Pulmonary artery endothelial cell (primary cell): Measurements from ENCODE around the gene SDR9C7. TPM values are rescaled to one million over a fixed set of nuclear protein-coding genes. Genes with fewer than 3 reads are reported as not detected.
"Not testable (repeated sequence)": the region's sequence is repeated elsewhere in the genome, so short reads cannot be mapped to it uniquely, and the experiment has no call there.

ENCODE experiments used
- DNase-seq: peaks from one replicate; pipeline ENCODE4 v3.0.0-alpha.2; 2011; ENCODE audit warnings: low read depth, low spot score
- total RNA-seq: library from RNA; depleted of rRNA; stranded (reverse); fragments of >200 nt; gene quantifications from 2 replicates; pipeline ENCODE4 v1.2.3, GENCODE V29; 2014

Gene SDR9C7
- total RNA-seq, 1 donor from 2014 or later: not detected

DNA sequence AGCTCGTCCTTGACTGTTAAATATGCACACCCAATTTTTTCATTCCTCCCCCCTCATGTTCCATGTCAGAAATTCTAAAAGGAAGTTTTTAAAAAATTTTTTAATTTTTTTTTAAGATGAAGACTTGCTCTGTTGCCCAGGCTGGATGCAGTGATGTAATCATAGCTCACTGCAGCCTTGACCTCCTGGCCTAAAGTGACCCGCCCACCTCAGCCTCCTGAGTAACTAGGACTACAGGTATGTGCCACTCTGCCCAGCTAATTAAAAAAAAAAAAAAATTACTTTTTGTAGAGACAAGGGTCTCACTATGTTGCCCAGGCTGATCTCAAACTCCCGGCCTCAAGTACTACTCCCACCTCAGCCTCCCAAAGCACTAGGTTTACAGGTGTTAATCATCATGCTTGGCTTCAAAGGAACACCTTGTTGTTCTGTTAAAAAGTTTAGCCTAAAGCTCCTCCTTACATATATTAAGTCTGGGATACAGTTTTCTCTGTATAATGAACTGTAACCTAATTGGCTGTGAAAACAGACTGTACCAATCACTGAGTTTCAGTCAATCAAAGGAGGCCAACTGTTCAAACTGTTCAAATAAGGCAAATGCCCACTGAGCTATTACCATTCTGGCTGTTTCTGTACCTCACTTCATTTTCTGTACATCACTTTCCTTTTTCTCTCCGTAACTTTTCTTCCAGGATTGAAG lies 17.8 kb downstream of the SDR9C7 start:
- no peak for DNase-seq

DNA sequence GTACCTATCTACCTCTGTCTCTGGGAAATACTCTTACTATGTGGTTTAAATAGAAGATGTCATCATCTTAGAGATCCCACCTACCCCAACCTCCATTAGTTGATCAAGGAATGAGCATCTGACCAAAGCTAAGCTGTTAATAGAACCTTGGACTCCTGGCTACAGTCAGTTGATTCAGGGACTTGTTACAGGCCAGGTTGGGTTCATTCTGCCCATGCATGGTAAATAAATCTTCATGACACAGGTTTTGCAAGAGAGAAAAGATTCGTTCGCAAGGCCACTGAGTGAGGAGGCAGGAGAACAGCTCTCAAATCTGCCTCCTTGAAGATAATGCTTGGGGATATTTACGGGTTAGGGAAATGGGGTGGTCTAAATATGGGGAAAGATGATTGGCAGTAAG lies 19.5 kb downstream of the SDR9C7 start:
- no peak for DNase-seq

DNA sequence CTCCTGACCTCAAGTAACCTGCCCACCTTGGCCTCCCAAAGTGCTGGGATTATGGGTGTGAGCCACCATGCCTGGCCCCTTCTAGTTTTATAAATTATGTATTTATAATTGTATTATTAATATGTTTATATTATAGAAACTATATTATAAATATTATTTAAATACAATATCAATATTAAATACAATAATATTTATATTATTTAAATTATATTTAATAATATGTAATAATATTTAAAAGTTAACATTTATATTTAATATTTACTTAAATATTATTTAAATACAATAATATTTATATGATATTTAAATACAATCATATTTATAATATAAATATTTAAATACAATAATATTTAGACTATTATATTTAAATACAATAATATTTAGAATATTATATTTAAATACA lies 20.0 kb downstream of the SDR9C7 start:
- no peak for DNase-seq

DNA sequence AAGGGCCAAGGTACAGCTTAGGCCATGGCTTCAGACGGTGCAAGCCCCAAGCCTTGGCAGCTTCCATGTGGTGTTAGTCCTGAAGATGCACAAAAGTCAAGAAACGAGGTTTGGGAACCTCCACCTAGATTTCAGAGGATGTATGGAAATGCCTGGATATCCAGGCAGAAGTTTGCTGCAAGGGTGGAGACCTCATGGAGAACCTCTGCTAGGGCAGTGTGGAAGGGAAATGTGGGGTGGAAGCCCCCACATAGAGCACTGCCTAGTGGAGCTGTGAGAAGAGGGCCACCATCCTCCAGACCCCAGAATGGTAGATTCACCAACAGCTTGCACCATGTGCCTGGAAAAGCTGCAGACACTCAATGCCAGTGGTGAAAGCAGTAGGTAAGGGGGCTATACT lies 24.8 kb downstream of the SDR9C7 start:
- not testable (repeated sequence) for DNase-seq

DNA sequence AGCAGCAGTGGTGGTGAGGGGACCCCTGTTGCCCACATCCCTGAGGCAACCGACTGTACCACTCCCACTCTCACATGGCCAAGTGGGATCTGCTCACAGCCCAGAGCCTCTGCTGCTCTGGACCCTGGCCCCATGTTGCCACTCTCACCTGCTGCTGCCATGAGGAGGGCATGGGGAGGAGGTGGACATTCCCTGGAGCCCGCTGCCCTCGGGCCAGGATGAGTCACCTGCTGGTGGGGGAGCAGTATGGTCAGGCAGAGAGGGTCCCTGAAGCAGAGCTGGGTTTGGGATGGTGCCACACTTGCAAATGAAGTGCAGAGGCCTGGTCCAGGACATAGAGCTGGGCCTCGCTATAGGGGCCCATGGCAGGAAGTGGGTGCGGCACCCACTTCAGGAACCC lies 26.1 kb downstream of the SDR9C7 start:
- DNase-seq: no peak

DNA sequence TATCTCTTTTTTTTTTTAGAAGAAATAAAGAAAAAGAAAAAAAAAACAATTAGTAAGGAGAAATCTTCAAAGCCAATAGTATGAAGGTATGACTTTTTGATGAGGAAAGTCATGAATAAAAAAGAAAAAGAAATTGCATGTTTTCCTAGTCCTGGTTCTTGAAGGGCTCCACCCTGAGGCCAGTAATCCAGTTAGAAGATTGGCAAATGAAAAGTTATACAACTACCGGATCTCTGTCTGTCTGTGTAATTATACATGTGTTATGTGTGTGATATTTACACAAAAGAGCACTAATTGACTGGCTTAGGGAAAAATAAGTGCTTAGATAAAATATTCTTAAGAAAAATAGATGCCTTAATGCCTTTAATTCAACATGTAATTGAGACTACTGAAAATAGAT lies 28.4 kb downstream of the SDR9C7 start:
- no peak for DNase-seq

DNA sequence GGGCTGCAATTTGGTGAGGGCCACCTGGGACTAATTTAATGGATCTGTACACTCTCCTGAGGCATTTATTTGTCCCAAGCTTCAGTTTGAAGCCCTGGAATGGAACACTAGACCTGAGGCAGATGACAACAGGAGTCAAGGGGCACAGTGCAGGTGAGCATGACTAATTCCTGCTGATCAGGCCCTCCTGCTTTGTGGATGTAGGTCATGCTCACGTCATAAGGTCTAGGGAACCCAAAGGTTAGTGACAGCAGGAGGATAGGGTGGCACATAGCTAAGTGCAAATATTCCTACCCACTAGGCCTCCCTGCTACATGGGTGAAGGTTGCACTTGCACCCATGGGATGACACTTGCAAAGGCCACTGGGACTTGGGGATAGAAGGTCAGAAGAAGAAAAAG lies 30.8 kb downstream of the SDR9C7 start:
- DNase-seq: no peak

DNA sequence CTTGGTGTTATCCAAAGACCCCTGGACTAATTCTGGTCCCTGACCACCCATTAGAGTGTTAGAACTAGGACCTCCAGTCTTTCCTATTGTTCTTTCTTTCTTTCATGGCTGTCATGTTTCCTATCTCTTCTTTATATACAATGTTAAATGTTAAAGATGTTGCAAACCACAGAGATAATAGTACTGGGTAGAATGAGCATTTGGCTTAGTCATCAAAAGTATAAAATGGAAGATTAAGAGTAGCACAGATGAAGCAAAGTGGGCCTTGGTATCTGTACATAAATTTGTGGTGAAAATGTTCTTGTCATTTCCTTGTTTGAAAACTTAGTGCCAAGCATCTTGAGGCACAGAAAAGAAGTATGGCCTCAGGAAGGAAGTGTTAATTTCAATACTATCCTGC lies 32.9 kb downstream of the SDR9C7 start:
- not testable (repeated sequence) for DNase-seq

DNA sequence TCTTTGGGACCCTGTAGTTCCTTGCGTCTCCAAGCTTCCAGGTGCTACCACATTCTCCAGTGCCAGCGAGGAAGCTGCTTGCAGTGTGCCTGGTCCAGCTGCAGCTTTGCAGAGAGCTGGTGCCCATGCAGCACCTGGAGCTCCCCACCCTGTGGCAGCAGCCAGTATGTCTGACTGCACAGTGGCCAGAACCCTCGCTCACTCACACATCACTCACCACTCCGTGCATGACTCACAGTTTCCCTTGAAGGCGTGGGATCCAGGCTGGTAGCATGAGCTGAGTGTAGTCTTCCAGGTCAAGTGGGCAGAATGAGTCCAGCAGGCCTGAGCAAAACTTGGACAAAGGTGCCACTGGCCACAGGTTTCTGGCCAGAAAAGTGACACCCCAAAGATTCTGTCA lies 33.6 kb downstream of the SDR9C7 start:
- peak; percentile 24 for DNase-seq

DNA sequence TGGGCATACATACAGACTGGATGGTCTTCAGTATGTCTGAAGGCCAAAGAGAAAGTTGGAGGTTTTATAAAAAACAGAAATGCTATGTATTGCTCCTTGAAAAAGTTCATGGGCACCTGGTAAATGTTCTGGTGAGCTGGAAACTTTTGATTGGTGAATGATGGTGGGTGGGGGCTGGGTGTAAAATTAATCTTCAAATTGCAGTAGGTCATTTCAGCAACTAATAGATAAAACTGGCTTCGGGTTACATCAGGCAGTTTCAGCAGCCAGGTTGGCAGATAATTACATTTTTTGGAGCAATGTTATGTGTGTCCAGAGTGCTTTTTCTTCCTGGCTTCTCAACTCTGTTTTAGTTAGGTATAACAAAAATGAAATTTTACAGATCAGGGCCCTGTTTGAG lies 35.3 kb downstream of the SDR9C7 start:
- DNase-seq: no peak

DNA sequence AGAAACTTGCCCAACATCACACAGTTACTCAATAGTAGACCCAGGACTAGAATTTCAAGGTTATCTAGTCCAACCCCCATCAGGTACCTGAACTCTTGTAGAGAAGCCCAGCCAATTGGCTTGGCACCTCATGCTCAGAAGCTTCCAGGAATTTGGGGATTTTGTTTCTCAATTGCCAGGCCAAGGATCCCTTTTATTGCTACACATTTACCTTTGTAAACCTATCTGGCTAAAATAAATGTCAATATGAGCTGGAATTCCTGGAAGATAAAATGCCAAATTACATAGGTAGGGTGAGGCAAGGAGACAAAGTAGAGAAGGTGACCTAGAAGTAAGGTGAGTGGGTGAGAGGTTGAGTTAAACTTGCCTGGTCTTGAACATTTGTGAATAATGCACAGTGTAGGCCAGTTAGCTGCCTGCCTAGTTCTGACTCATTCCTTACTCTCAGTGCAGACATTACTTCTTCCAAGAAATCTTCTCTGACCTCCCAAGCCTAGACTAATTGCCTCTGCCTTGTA lies 36.3 kb downstream of the SDR9C7 start:
- DNase-seq: no peak

DNA sequence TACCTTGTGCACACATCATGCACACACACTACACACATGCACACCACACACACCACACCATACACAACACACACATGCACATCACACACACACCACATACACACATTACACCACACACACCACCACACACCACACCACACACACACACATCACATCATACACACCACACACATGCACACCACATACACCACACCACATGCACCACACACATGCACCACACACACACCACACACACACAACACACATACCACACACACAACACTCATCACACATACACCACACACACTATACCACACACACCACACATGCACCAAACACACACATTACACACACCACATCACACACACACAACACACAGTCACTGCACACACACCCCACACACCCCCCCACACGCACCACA lies 38.1 kb downstream of the SDR9C7 start:
- DNase-seq: no peak

DNA sequence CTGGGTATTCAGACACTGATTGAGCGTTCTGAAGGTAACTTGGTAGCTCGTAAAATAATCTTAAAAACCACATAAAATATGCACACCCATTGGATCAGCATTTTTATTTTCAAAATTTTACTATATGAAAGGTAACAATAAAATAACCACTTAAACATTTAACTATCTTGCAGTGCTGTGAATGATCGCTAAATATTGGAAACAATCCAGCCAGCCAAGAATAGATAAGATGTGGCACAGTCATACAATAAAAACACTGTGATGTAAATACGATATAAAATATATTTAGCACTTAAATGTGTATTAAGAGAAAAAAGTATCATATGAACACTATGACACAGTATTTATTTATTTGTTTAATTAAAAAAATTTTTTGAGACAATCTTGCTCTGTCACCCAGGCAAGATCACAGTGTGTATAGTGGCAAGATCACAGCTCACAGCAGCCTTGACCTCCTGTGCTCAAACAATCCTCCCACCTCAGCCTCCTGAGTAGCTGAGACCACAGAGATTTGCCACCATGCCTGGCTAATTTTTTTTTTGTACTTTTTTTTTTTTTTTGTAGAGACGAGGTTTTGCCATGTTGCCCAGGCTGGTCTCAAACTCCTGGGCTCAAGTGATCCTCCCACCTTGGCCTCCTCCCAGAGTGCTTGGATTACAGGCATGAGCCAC lies 39.4 kb downstream of the SDR9C7 start:
- DNase-seq: no peak

DNA sequence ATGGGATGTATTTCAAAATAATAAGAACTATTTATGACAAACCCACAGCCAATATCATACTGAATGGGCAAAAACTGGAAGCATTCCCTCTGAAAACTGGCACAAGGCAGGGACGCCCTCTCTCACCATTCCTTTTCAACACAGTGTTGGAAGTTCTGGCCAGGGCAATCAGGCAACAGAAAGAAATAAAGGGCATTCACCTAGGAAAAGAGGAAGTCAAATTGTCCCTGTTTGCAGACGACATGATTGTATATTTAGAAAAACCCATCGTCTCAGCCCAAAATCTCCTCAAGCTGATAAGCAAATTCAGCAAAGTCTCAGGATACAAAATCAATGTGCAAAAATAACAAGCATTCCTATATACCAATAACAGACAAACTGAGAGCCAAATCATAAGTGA lies 42.3 kb downstream of the SDR9C7 start:
- not testable (repeated sequence) for DNase-seq

DNA sequence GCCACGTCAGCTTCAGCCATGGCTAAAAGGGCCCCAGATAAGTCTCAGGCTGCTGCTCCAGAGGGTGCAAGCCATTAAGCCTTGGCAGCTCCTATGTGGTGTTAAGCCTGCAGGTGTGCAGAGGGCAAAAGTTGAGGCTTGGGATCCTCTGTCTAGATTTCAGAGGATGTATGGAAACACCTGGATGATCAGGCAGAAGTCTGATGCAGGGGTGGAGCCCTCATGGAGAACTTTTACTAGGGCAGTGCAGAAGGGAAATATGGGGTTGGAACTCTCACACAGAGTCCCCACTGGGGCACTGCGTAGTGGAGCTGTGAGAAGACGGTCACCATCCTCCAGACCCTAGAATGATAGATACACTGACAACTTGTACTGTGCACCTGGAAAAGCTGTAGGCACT lies 47.9 kb downstream of the SDR9C7 start:
- no peak for DNase-seq

DNA sequence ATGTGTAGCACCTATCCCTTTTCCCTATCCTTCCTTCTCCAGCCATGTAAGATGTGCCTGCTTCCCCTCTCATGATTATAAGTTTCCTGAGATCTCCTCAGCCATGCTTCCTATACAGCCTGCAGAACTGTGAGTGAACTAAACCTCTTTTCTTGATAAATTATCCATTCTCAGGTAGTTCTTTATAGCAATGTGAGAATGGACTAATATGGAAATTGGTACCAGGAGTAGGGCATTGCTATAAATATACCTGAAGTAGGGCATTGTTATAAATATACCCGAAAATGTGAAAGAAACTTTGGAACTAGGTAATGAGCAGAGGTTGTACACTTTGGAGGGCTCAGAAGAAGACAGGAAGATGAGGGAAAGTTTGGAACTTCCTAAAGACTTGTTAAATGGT lies 48.9 kb downstream of the SDR9C7 start:
- DNase-seq: no peak

DNA sequence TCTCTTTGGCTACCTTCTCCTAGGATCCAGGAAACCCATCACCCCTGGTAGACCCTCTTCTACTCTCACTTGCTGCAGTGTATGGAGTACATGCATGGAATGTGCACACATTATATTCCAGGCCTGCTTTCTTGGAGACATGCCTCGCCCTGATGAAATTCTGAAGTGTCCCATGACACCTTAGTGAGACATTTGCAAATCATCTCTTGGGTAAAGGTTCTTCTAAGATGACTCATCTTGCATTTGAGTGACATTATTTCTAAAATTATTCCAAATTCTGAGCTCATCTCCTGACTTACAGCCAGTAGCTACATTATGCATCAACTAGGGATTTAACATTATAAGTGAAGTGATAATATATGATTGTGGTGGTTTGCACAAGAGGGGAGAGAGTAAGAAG lies 49.8 kb downstream of the SDR9C7 start:
- DNase-seq: no peak

DNA sequence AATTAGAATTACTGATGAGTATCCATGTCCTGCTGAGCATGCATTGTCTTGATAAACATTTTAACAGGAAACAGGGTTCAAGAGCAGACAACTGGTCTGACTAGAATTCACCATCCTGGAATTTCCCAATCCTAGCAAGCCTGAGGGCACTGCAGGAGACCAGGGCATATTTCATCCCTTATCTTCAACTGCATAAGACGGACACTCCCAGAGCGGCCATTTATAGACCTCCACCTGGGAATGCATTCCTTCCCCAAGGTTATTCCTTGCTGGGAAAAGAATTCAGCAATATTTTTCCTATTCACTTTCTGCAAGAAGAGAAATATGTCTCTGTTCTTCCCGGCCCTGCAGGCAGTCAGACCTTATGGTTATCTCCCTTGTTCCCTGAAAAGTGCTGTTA lies 51.8 kb downstream of the SDR9C7 start:
- DNase-seq: not testable (repeated sequence)

DNA sequence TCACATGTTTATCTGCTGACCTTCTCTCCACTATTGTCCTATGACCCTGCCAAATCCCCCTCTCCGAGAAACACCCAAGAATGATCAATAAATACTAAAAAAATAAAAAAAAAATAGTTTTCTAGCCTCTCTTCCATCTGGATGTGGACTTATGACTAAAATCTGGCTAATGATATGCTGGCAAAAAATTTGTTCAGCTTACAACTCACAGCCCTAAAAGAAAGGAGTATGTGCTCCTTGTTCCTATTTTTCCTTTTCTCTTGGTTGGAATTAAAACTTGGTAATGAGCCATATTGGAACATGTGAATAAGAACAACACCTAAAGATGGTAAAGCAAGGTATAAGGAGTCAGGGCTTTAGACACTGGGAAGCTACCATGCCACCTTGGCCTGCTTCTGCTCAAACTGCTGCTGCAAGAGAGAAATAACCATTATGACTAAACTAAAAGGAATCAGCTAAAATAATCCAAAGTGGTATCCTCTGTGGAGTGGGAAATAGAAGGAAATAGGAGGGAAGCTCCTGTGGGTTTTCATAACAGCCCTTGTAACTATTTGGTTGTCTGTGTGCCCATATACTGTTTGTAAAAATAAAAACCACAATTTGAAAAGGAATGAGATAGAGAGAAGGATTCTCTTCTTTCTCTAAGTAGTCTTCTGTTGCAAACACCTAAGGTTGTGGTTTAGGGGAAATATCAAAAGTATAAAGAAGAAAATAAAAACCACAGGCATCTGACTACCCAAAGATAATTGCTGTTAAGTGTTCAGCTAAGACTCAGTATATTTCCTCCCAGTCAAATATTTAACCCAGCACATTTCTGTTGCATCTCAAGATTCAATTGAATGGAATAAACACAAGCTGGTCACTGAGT lies 53.8 kb downstream of the SDR9C7 start:
- DNase-seq: no peak

DNA sequence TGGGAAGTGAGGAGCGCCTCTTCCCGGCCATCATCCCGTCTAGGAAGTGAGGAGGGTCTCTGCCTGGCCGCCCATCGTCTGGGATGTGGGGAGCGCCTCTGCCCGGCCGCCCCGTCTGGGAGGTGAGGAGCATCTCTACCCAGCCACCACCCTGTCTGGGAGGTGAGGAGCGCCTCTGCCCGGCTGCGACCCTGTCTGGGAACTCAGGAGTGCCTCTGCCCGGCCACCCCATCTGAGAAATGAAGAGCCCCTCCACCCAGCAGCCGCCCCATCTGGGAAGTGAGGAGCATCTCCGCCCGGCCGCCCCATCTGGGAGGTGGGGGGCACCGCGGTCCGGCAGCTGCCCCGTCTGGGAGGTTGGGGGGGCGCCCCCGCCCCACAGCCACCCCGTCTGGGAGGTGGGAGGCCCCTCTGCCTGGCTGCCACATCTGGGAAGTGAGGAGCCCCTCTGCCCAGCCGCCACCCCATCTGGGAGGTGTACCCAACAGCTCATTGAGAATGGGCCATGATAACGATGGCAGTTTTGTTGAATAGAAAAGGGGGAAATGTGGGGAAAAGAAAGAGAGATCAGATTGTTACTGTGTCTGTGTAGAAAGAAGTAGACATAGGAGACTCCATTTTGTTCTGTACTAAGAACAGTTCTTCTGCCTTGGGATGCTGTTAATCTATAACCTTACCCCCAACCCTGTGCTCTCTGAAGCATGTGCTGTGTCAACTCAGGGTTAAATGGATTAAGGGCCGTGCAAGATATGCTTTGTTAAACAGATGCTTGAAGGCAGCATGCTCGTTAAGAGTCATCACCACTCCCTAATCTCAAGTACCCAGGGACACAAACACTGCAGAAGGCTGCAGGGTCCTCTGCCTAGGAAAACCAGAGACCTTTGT lies 54.7 kb downstream of the SDR9C7 start:
- DNase-seq: not testable (repeated sequence)

DNA sequence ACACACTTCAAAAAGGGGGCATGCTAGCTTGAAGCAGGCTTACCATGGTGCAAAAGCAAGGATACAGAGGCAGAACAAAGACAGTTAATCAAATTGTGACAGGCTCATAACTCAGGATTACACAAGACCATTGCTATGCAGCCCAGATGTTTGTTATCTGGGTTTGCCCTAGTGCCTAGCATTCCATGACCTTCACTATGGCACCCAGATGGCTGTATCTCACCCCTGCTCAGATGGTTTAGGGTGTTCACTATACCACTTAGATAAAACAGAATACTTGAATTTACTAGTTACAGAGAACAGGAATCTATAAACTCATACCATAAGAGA lies 56.2 kb downstream of the SDR9C7 start:
- no peak for DNase-seq
